NB4 (cell line): ENCODE data around the gene ARL2.
"Not testable (repeated sequence)": the region's sequence is repeated elsewhere in the genome, so short reads cannot be mapped to it uniquely, and the experiment has no call there.

Experiments used
- DNase-seq: peaks from one replicate; pipeline ENCODE4 v3.0.0; 2010; ENCODE audit warnings: low read depth
- H3K4me3 ChIP-seq: one replicate; pipeline ENCODE4 v1.5.1; 2011; ENCODE audit warnings: mild to moderate bottlenecking, low read depth, low read length, moderate library complexity
- CTCF ChIP-seq: IDR thresholded peaks from one replicate; pipeline ENCODE4 v1.5.1; 2012; ENCODE audit warnings: low read depth, low read length
- MAX ChIP-seq: IDR thresholded peaks from 2 replicates; pipeline ENCODE4 v1.6.1; 2011; ENCODE audit warnings: low read depth, low read length
- MYC ChIP-seq: IDR thresholded peaks from 2 replicates; pipeline ENCODE4 v1.6.1; 2011; ENCODE audit warnings: low read depth, low read length
- POLR2A ChIP-seq: IDR thresholded peaks from 2 replicates; pipeline ENCODE4 v1.6.1; 2011; ENCODE audit warnings: mild to moderate bottlenecking; ENCODE audit not compliant: insufficient read length; ENCODE audit errors: extremely low read depth

ARL2 gene

GRCh38 chr11:65002706-65003105 is 11.3 kb upstream of the ARL2 start:
- H3K4me3 ChIP-seq = no peak overlapping the region
- no peak for TF ChIP-seq CTCF
- TF ChIP-seq MYC = no peak
- TF ChIP-seq POLR2A = no peak
- TF ChIP-seq MAX = no peak
- DNase-seq = no peak

- no peak overlapping the region for H3K4me3 ChIP-seq
- DNase-seq = peak; percentile 40
- TF ChIP-seq CTCF = no peak
- TF ChIP-seq POLR2A = no peak
- TF ChIP-seq MAX = no peak
- TF ChIP-seq MYC = no peak
These were observed 10.7 kb upstream of the ARL2 start for GRCh38 chr11:65003282-65003681.

GRCh38 chr11:65003968-65004367 is 10.0 kb upstream of the ARL2 start:
- H3K4me3 ChIP-seq, DNase-seq: not testable (repeated sequence)

- peak; percentile 33 for DNase-seq
- TF ChIP-seq MYC = no peak
- no peak for TF ChIP-seq CTCF
- no peak for TF ChIP-seq MAX
- TF ChIP-seq POLR2A = no peak
- H3K4me3 ChIP-seq = no peak overlapping the region
These were observed 5.9 kb upstream of the ARL2 start for GRCh38 chr11:65008016-65008415.

- TF ChIP-seq MYC = no peak
- no peak for TF ChIP-seq POLR2A
- no peak for DNase-seq
- H3K4me3 ChIP-seq = no peak overlapping the region
These were observed 5.1 kb upstream of the ARL2 start for GRCh38 chr11:65008873-65009272.

GRCh38 chr11:65013130-65013887 is 651 bp upstream of the ARL2 start:
- TF ChIP-seq CTCF = peak; percentile 73
- TF ChIP-seq MAX = no peak
- no peak; the same call in 1 of the 2 replicates for TF ChIP-seq MYC
- peak; percentile 96 for DNase-seq

GRCh38 chr11:65014726-65015227 is 817 bp downstream of the ARL2 start:
- DNase-seq = no peak
- TF ChIP-seq CTCF (no peak), MAX (no peak), MYC (no peak), POLR2A (no peak)
- peak overlapping the region; percentile 85 for H3K4me3 ChIP-seq

More at GRCh38 chr11:65013130-65013887, 651 bp upstream of the ARL2 start:
- peak overlapping the region; percentile 85 for H3K4me3 ChIP-seq
